WERI-Rb-1 (cell line): ENCODE measurements around the gene FOXP2.
"Not testable (repeated sequence)": the region's sequence is repeated elsewhere in the genome, so short reads cannot be mapped to it uniquely, and the experiment has no call there.

Source experiments
- DNase-seq: peaks from one replicate; pipeline ENCODE4 v3.0.0-alpha.2; 2020
- H3K27ac ChIP-seq: fragments of 250-450 bp; sonication (Bioruptor Pico); 2 replicates; pipeline ENCODE4 v1.5.1; 2020; ENCODE audit warnings: mild to moderate bottlenecking, moderate library complexity
- H3K27me3 ChIP-seq: fragments of 250-450 bp; sonication (Bioruptor Pico); 2 replicates; pipeline ENCODE4 v1.5.1; 2021; ENCODE audit warnings: mild to moderate bottlenecking, low read depth, moderate library complexity; ENCODE audit not compliant: insufficient read depth, severe bottlenecking
- H3K36me3 ChIP-seq: fragments of 250-450 bp; sonication (Bioruptor Pico); 2 replicates; pipeline ENCODE4 v1.5.1; 2020; ENCODE audit warnings: mild to moderate bottlenecking, moderate library complexity
- H3K4me3 ChIP-seq: 2 replicates; pipeline ENCODE4 v1.5.1; 2011; ENCODE audit warnings: low read depth, mild to moderate bottlenecking, control low read depth, low read length
- H3K9me3 ChIP-seq: fragments of 250-450 bp; sonication (Bioruptor Pico); 2 replicates; pipeline ENCODE4 v1.5.1; 2021; ENCODE audit warnings: mild to moderate bottlenecking, moderate library complexity; ENCODE audit not compliant: severe bottlenecking
- TF ChIP-seq, protein P1 (sequence below): IDR thresholded peaks from 2 replicates; pipeline ENCODE4 v1.5.1; 2011; ENCODE audit warnings: low read depth, mild to moderate bottlenecking, control low read depth, inconsistent platforms, low read length

The FOXP2 gene

DNA sequence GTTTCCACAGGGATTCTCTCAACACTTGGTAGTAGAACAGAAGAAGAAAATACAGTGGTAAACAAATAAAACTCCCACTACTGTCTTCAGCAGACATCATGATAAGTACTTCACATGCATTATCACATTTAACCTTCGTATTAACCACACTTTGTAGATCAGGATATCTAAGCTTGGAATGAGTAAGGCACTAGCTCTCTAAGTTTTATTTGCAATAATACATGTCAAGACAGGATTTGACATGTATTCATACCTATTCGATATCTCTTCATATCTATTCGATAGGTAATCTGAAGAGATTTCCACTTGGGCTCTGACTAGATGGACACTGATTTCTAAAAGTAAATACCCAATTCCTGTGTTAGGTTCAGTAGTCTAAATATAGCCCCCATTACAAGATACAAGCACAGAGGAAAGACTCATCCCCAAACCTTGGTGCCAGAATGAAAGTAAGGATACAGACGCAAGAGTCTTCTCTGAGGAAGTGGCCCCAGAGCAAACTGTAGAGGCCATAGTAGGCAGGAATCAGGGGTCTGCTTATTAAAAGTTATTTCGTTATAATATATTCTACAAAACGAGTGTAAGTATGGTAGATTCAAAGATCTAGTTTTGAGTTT, 58.4 kb downstream of the FOXP2 start:
- Histone ChIP-seq H3K36me3 (no peaks in the 10 kb centered on the region), H3K9me3 (no peaks in the 10 kb centered on the region), H3K27ac (no peak overlapping the region), H3K27me3 (no peaks in the 10 kb centered on the region), H3K4me3 (no peak overlapping the region)
- TF ChIP-seq, protein P1, sequence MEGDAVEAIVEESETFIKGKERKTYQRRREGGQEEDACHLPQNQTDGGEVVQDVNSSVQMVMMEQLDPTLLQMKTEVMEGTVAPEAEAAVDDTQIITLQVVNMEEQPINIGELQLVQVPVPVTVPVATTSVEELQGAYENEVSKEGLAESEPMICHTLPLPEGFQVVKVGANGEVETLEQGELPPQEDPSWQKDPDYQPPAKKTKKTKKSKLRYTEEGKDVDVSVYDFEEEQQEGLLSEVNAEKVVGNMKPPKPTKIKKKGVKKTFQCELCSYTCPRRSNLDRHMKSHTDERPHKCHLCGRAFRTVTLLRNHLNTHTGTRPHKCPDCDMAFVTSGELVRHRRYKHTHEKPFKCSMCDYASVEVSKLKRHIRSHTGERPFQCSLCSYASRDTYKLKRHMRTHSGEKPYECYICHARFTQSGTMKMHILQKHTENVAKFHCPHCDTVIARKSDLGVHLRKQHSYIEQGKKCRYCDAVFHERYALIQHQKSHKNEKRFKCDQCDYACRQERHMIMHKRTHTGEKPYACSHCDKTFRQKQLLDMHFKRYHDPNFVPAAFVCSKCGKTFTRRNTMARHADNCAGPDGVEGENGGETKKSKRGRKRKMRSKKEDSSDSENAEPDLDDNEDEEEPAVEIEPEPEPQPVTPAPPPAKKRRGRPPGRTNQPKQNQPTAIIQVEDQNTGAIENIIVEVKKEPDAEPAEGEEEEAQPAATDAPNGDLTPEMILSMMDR, result no peak
- no peak for DNase-seq

DNA sequence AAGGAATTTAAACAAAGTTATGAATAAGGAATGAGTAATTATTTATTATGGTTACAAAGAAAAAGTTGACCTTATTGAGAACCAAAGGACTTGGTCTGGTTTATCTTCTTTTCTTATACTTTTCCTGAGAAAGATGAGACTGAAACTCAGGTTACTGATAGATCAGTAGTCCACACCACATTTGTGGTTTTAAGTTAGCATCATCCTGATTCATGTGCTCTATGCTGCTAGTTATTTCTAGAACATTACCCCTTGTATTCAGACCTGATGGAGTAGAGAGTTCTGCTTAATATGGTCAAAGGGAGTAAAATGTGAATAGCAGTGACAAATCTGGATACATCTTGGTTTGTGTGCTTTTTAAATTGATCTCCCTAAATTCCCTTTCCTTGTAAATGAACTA, 63.8 kb downstream of the FOXP2 start:
- Histone ChIP-seq H3K27ac (no peak overlapping the region), H3K9me3 (no peaks in the 10 kb centered on the region), H3K36me3 (no peaks in the 10 kb centered on the region), H3K27me3 (no peaks in the 10 kb centered on the region), H3K4me3 (no peak overlapping the region)
- no peak for DNase-seq
- TF ChIP-seq, protein P1, result no peak

- TF ChIP-seq, protein P1, result no peak
- DNase-seq, result no peak
Measured at GRCh38 chr7:114481999-114482398, 67.4 kb downstream of the FOXP2 start.

GRCh38 chr7:114484226-114484625, 69.6 kb downstream of the FOXP2 start:
- H3K4me3 ChIP-seq, result no peak overlapping the region
- H3K9me3 ChIP-seq, result peaks cover 9% of the 10 kb centered on the region
- no peak for DNase-seq
- no peaks in the 10 kb centered on the region for H3K27me3 ChIP-seq
- no peaks in the 10 kb centered on the region; the same call in 1 of the 2 replicates for H3K36me3 ChIP-seq
- TF ChIP-seq, protein P1, result no peak
- no peak overlapping the region for H3K27ac ChIP-seq

More at GRCh38 chr7:114481999-114482398, 67.4 kb downstream of the FOXP2 start:
- H3K27me3 ChIP-seq, result no peaks in the 10 kb centered on the region
- peaks cover 3% of the 10 kb centered on the region for H3K9me3 ChIP-seq
- H3K4me3 ChIP-seq, result no peak overlapping the region
- H3K36me3 ChIP-seq, result no peaks in the 10 kb centered on the region
- H3K27ac ChIP-seq, result no peak overlapping the region

DNA sequence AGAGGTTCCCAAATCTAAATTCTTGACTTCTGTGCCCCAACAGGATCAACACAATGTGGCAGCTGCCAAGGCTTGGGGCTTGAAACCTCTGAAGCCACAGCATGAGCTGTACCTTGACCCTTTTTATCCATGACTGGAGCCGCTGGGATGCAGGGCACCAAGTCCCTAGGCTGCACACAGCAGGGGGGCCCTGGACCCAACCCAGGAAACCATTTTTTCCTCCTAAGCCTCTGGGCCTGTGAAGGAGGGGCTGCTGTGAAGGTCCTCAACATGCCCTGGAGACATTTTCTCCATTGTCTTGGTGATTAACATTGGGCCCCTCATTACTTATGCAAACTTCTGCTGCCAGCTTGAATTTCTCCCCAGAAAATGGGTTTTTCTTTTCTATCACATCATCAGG, 72.6 kb downstream of the FOXP2 start:
- Histone ChIP-seq H3K27me3 (no peaks in the 10 kb centered on the region), H3K4me3 (no peak overlapping the region), H3K27ac (no peak overlapping the region), H3K36me3 (peaks cover 3% of the 10 kb centered on the region; the same call in 1 of the 2 replicates), H3K9me3 (peaks cover 9% of the 10 kb centered on the region)
- TF ChIP-seq, protein P1, result no peak
- no peak for DNase-seq

GRCh38 chr7:114488696-114489095, 74.1 kb downstream of the FOXP2 start:
- DNase-seq, result no peak
- Histone ChIP-seq H3K4me3 (no peak overlapping the region), H3K27ac (no peak overlapping the region), H3K27me3 (no peaks in the 10 kb centered on the region), H3K9me3 (peaks cover 9% of the 10 kb centered on the region), H3K36me3 (peaks cover 3% of the 10 kb centered on the region; the same call in 1 of the 2 replicates)
- TF ChIP-seq, protein P1, result no peak

DNA sequence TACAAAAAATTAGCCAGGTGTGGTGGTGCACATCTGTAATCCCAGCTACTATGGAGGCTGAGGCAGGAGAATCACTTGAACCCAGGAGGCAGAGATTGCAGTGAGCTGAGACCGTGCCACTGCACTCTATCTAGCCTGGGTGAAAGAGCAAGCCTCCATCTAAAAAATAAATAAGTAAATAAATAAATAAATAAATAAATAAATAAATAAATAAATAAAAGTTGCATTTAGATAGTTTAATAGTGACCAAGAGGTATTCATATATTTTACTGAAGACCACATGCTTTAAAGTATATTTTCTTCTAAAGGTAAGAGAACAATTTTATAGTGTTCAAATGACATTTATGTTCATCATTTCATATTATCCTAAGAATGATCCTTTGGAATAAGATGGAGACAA, 82.9 kb downstream of the FOXP2 start:
- H3K27ac ChIP-seq, H3K36me3 ChIP-seq, DNase-seq, H3K27me3 ChIP-seq, H3K4me3 ChIP-seq, H3K9me3 ChIP-seq: not testable (repeated sequence)
